CD4-positive, alpha-beta T cell treated with Interleukin-12 subunit alpha and Interleukin-12 subunit beta, for 1 hour (primary cell): ENCODE data around the gene DHX15.

ENCODE experiments used
- DNase-seq: peaks from one replicate; pipeline ENCODE4 v3.0.0-alpha.2; 2020

The DHX15 gene

GRCh38 chr4:24582235-24582832, 2.0 kb downstream of the DHX15 start:
- no peak for DNase-seq

DNA sequence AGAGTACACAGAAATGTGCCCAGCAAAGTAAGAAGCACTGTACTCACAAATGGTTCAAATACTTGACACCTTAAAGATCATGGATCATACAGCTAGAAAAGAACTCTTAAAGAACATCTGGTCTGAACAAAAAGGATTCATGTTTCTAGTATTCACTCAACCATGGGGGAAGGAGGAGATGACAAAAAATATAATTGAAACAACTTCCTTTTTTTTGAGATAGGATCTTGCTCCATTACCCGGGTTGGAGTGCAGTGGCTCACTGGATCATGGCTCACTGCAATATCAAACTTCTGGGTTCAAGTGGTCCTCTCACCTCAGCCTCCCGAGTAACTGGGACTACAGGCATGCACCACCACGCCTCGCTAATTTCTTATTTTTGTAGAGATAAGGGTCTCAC, 6.0 kb downstream of the DHX15 start:
- no peak for DNase-seq

DNA sequence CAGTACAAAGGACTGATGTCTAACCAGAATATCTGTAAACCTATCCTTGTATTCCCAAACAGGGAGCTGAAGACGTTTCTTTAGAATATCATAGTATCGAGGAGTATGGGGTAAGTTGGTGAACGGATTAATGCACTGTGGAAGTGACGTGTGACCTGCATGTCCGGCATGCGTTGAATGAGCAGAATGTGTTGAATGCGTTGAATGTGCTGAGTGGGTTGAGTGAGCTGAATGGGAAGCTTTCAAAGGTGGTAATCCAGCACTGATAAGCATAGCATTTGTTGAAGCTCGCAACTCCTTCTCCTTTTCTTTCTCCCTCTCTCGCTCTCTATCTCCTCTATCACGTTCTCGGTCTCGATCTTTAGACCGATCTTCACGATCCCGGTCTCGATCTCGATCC, 8.1 kb downstream of the DHX15 start:
- DNase-seq = no peak

DNA sequence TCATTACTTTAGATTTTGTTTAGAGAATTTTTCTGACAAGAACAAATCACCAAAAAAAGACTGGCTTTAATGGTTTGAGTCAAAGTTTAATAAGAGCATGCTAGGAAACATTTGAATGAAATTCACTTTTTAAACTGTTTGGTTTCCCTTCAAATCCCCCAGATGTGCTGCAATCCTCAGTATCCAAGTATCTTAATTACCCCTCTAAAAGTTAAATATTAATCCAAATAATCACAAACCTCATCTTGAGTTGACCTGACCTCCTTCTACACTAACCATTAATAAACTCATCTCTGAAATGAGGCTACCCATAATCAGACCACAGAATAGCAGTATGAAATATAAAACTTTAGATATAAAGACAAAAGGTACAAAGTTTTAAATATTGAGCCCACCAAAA, 10.1 kb downstream of the DHX15 start:
- no peak for DNase-seq

GRCh38 chr4:24573582-24573981, 10.8 kb downstream of the DHX15 start:
- DNase-seq = no peak

- no peak for DNase-seq
Measured at GRCh38 chr4:24570574-24571236, 13.6 kb downstream of the DHX15 start.

GRCh38 chr4:24570172-24570571, 14.2 kb downstream of the DHX15 start:
- DNase-seq = no peak

DNA sequence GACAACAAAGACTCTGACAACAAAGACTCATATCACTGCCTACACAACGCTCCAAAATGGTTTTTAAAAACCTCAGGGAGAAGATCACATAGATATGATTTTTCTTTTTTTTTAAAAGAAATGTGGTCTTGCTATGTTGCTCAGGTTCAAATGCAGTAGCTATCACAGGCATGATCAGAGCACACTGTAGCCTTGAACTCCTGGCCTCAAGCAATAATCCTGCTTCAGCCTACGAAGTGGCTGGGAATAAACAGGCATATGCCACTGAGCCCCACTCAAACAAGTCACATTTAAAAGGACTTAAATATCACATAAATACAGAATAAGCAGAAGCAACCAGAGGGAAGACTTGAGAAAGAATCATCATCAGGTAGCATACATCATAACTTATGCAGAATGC, 14.7 kb downstream of the DHX15 start:
- no peak for DNase-seq

DNA sequence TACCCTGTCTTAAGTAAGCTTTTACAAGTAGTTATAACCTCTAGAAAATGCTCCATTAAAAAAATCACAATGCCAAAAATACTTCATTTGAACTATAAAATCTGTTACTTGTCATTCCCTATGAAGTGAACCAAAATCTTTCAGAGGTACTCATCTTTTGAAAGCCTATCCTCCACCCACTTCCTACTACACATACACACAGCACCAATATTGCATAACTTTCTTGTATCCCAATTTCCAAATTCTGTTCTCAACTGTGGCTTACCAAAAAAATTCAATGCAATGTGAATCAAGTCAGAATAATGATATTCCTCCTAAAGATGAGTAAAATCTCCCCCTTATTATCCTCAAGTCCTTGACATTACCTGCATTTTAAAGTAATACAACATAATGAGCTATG, 15.9 kb downstream of the DHX15 start:
- DNase-seq = no peak

- no peak for DNase-seq
Measured at GRCh38 chr4:24565054-24565453, 19.3 kb downstream of the DHX15 start.

GRCh38 chr4:24564488-24564887, 19.9 kb downstream of the DHX15 start:
- DNase-seq = no peak

GRCh38 chr4:24561438-24562139, 22.8 kb downstream of the DHX15 start:
- DNase-seq = no peak

DNA sequence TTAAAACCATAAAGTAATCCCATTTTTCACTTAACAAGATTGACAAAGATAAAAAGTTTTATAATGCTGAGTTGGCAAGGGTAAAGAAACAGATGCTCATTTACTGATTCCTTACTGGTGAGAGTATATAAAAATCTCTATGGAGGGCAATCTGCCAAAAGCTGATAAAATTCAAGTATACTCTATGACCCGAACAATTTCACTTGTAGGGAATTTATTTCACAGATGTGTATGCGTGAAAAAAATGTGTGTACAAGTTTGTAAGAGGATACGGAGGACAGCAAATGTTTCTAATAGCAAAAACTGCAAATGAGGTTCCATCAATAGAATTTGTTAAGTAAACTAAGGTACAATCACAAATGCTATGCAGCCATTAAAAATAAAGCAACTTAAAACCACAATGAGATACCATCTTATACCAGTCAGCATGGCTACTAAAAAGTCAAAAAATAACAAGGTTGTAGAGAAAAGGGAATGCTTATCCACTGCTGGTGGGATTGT, 23.4 kb downstream of the DHX15 start:
- DNase-seq = no peak

DNA sequence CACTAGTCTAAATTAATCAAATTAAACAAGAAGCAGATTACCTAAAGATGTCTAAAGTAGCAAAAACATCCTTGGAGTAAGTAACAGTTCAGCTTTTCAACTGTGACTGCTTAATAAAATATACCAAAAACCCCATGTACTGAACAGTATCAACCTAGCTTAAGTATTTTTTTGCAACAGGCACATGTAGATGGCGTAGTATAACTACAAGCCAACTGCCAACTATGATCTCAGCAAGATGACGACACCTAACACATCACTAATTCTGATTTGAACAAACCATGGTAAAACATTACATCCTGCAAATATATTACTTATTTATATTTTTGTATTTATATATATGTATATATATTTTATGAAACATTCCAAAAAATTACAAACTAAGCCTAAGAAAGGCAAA, 24.5 kb downstream of the DHX15 start:
- no peak for DNase-seq

DNA sequence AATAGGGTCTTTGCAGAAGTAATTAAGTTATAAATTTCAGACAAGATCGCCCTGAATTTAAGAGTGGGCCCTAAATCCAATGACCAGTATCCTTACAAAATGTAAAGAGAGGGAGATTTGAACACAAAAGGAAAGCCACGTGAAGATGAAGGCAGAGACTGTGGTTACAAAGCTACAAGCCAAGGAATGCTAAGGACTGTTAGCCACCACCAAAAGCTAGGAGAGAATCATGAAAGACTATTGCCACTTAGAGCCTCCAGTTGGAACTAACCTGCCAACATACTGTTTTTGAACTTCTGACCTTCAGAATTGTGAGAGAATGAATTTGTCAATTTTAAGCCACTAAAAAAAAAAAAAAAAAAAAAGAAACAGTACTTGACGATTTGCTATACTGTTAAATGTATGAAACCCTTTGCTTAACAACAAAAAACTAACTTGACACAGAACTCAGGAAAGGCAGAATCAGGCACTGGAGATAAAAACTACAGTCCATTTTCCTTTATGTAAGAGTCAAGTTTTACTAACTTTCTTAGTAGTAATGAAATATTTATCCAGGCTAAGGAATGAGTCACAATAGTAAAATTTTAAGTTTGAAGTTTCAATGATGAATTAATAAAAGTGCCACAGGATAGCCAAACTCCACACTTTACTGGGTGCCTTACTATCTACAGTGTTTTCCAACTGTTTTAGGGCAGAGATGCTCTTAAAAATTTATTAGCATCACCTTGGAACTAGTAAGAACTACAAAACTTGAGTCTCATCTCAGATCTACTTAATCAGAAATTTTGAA, 25.1 kb downstream of the DHX15 start:
- DNase-seq = no peak

GRCh38 chr4:24557026-24558025, 27.0 kb downstream of the DHX15 start:
- DNase-seq = peak; percentile 8

DNA sequence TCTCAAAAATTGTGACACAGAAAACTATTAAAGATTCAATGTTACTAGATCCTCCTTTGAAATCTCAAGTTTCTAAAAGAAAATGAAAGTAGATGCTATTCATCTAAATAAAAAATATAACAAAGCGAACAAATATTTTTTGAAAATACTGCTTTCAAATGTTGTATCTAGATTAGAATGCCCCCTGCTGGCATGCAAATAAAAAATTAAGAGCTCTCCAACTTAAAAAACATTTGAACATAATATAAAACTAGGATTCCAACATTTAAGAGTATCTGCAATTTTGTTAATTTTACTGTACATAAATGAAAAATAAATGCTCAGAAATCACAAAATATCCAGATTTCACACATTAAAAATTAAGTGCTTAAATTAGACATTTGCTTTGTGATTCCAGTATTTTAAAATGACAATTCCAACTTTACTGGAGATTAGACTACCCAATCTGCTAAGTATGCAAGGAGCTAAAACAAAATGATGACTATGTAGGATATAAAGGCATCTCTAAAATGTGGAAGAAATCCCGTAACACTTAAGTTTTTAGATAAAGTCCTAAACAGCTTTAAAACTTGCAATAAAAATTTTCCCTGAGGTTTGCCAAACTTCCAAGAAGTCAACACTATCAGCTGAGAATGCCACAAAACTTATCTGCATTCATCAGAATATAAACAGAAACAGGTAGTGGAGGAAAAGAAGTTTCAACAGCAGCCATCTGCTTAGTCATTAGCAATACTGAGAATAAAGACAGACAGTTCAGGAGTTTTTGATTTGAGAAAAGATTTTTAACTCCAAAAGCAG, 32.7 kb downstream of the DHX15 start:
- DNase-seq = peak; percentile 23

GRCh38 chr4:24550441-24551175, 33.7 kb downstream of the DHX15 start:
- DNase-seq = no peak

DNA sequence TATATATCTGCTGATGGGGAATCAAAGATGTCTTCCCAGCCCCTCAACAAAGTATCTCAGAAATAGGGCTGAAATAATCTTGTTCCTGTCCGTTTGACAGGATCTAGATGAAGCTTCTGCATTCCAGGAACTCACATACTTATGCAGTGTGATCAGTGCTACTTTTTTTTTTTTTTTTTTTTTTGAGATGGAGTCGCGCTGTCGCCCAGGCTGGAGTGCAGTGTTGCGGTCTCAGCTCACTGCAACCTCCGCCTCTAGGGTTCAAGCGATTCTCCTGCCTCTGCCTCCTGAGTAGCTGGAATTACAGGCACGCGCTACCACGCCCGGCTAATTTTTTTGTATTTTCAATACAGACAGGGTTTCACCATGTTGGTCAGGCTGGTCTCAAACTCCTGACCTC, 36.4 kb downstream of the DHX15 start:
- no peak for DNase-seq

DNA sequence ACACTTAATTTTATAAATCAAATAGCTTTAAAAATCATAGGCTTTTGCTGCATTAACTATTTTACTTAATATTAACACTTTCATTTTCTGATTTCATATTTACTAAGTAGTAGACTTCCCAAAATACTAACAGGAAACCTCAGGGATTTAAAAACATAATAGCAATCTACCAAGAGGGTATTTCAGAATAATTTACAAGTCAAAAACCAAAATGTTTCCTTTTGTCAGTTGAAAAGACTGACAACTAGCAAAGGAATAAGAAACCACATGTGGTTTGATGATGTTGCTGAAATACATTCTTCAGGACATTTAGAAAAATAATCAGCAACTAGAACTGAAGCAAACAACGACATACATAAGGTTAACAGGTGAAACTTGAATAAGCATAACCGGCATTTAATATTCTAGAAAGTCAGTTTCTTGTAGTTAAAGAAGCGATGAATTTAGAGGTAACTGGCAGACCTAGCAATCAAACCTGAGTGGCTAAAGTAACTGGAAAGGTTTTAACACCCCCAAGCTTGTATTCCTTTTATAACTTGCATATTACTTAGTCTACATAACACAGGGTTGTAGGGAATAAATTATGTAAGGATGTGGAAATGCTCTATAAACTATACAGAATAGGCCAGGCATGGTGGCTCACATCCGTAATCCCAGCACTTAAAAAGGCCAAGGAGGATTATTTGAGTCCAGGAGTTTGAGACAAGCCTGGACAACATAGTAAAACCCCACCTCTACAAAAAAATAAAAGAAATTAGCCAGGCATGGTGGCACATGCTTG, 40.0 kb downstream of the DHX15 start:
- DNase-seq = no peak
